IMR-90 (cell line): ENCODE results near the gene MYH1. TPM values are rescaled to one million over a fixed set of nuclear protein-coding genes. Genes with fewer than 3 reads are reported as not detected.

Experiments used
- ATAC-seq: fragments of 200-7000 bp; cut with Tn5 transposase; 2 replicates; pipeline ENCODE4 v1.9.1; 2020; ENCODE audit warnings: low read depth, mild to moderate bottlenecking, moderate library complexity
- BruUV-seq: library from RNA; stranded (reverse); fragments of 400-500 nt; replicated peaks from 2 replicates; lab custom pipeline; 2021; lab: Mats Ljungman, UMichigan
- CTCF ChIA-PET: fragments of 300-600 bp; formaldehyde crosslinking; extraction: SDS; loops from one replicate; lab custom pipeline; 2021; ENCODE audit warnings: antibody characterized with exemption; lab: Yijun Ruan, JAX
- POLR2A ChIA-PET: fragments of 300-600 bp; sonication (Branson Sonifier 250); formaldehyde crosslinking; loops from one replicate; lab custom pipeline; 2022; ENCODE audit warnings: antibody characterized with exemption; ENCODE audit not compliant: unreplicated experiment; lab: Charles Lee
- DNase-seq: peaks from one replicate; pipeline ENCODE4 v3.0.0; 2013
- H2AFZ ChIP-seq: replicated peaks from 2 replicates; pipeline ENCODE3; 2013; ENCODE audit warnings: low read length, mild to moderate bottlenecking; ENCODE audit not compliant: poor library complexity
- H2AK5ac ChIP-seq: 2 replicates; pipeline ENCODE4 v1.6.1; 2013; ENCODE audit warnings: low read depth, low read length, inconsistent platforms
- H2AK9ac ChIP-seq: replicated peaks from 2 replicates; pipeline ENCODE3; 2013; ENCODE audit warnings: mild to moderate bottlenecking, low read depth, low read length, moderate library complexity; ENCODE audit not compliant: poor library complexity
- H2BK120ac ChIP-seq: 2 replicates; pipeline ENCODE4 v1.6.1; 2013; ENCODE audit warnings: low read depth, low read length, inconsistent platforms
- H2BK15ac ChIP-seq: 3 replicates; pipeline ENCODE4 v1.6.1; 2013; ENCODE audit warnings: low read depth, low read length, inconsistent platforms
- H2BK20ac ChIP-seq: 2 replicates; pipeline ENCODE4 v1.6.1; 2013; ENCODE audit warnings: low read depth, mild to moderate bottlenecking, inconsistent platforms, low read length, moderate library complexity
- H2BK5ac ChIP-seq: 2 replicates; pipeline ENCODE4 v1.6.1; 2013; ENCODE audit warnings: mild to moderate bottlenecking, low read depth, low read length, inconsistent platforms; ENCODE audit not compliant: poor library complexity, severe bottlenecking
- H3K14ac ChIP-seq: replicated peaks from 2 replicates; pipeline ENCODE4 v1.6.1; 2013; ENCODE audit warnings: low read depth, low read length, inconsistent platforms
- H3K18ac ChIP-seq: 2 replicates; pipeline ENCODE4 v1.6.1; 2013; ENCODE audit warnings: low read depth, low read length, control low read depth
- H3K23ac ChIP-seq: 2 replicates; pipeline ENCODE4 v1.6.1; 2013; ENCODE audit warnings: low read depth, low read length, inconsistent platforms
- H3K27ac ChIP-seq: 2 replicates; pipeline ENCODE4 v1.5.1; 2013; ENCODE audit warnings: mild to moderate bottlenecking, control low read depth, low read length; ENCODE audit not compliant: insufficient read depth
- H3K27me3 ChIP-seq: 2 replicates; pipeline ENCODE4 v1.6.1; 2013; ENCODE audit warnings: low read length; ENCODE audit not compliant: control insufficient read depth, insufficient read depth
- H3K36me3 ChIP-seq: 2 replicates; pipeline ENCODE4 v1.6.1; 2013; ENCODE audit warnings: low read length, mixed read lengths; ENCODE audit not compliant: control insufficient read depth, insufficient read depth
- H3K4ac ChIP-seq: 2 replicates; pipeline ENCODE4 v1.6.1; 2013; ENCODE audit warnings: low read depth, low read length, inconsistent platforms
- H3K4me1 ChIP-seq: 2 replicates; pipeline ENCODE4 v1.6.1; 2013; ENCODE audit warnings: low read length, mixed read lengths; ENCODE audit not compliant: control insufficient read depth, insufficient read depth
- H3K4me2 ChIP-seq: 2 replicates; pipeline ENCODE4 v1.6.1; 2013; ENCODE audit warnings: low read depth, mild to moderate bottlenecking, control low read depth, low read length, moderate library complexity
- H3K4me3 ChIP-seq: 2 replicates; pipeline ENCODE4 v1.5.1; 2013; ENCODE audit warnings: low read depth, mild to moderate bottlenecking, control low read depth, low read length, moderate library complexity; ENCODE audit not compliant: insufficient read depth
- H3K56ac ChIP-seq: 2 replicates; pipeline ENCODE4 v1.6.1; 2013; ENCODE audit warnings: low read length, inconsistent platforms; ENCODE audit not compliant: insufficient read depth; ENCODE audit errors: extremely low read depth
- H3K79me1 ChIP-seq, 2 experiments: 2 replicates each; pipeline ENCODE4 v1.6.1; 2013; ENCODE audit warnings: low read length in 2 of 2, inconsistent platforms in 1 of 2, low read depth in 1 of 2
- H3K9ac ChIP-seq: 2 replicates; pipeline ENCODE4 v1.6.1; 2013; ENCODE audit warnings: low read depth, low read length, control low read depth
- H3K9me1 ChIP-seq: 2 replicates; pipeline ENCODE4 v1.6.1; 2013; ENCODE audit warnings: low read length, inconsistent platforms; ENCODE audit not compliant: insufficient read depth
- H3K9me3 ChIP-seq: 2 replicates; pipeline ENCODE4 v1.6.1; 2013; ENCODE audit warnings: low read length; ENCODE audit not compliant: control insufficient read depth, insufficient read depth
- H4K20me1 ChIP-seq: 2 replicates; pipeline ENCODE4 v1.6.1; 2013; ENCODE audit warnings: low read length, inconsistent platforms; ENCODE audit not compliant: insufficient read depth
- H4K5ac ChIP-seq: 2 replicates; pipeline ENCODE4 v1.6.1; 2013; ENCODE audit warnings: mild to moderate bottlenecking, low read depth, low read length, control low read depth
- H4K8ac ChIP-seq, 2 experiments: 2 replicates each; pipeline ENCODE4 v1.6.1; 2013; ENCODE audit warnings: low read depth in 2 of 2, low read length in 2 of 2, control low read depth in 1 of 2, inconsistent platforms in 1 of 2
- H4K91ac ChIP-seq: 2 replicates; pipeline ENCODE4 v1.6.1; 2013; ENCODE audit warnings: low read depth, low read length, inconsistent platforms; ENCODE audit not compliant: insufficient read depth
- BHLHE40 ChIP-seq: fragments of 150-350 bp; IDR thresholded peaks from 2 replicates; pipeline ENCODE4 v1.6.1; 2016; ENCODE audit warnings: mild to moderate bottlenecking, low read depth, low read length
- CEBPB ChIP-seq: IDR thresholded peaks from 2 replicates; pipeline ENCODE4 v1.6.1; 2012; ENCODE audit warnings: low read depth, low read length, improper control_type of control experiment
- CHD1 ChIP-seq: IDR thresholded peaks from 2 replicates; pipeline ENCODE4 v1.6.1; 2012; ENCODE audit warnings: low read depth, low read length, improper control_type of control experiment
- CTCF ChIP-seq: conservative IDR thresholded peaks from 2 replicates; pipeline ENCODE4 v1.5.1; 2012; ENCODE audit warnings: mild to moderate bottlenecking, low read depth, low read length, improper control_type of control experiment
- FOS ChIP-seq: fragments of 150-350 bp; IDR thresholded peaks from 2 replicates; pipeline ENCODE4 v1.6.1; 2016; ENCODE audit warnings: low read depth, low read length
- MAFK ChIP-seq: IDR thresholded peaks from 2 replicates; pipeline ENCODE4 v1.6.1; 2012; ENCODE audit warnings: low read depth, low read length, improper control_type of control experiment
- MAZ ChIP-seq: IDR thresholded peaks from 2 replicates; pipeline ENCODE4 v1.6.1; 2012; ENCODE audit warnings: low read depth, mild to moderate bottlenecking, low read length, improper control_type of control experiment, moderate library complexity, borderline replicate concordance
- MXI1 ChIP-seq: IDR thresholded peaks from 2 replicates; pipeline ENCODE4 v1.6.1; 2012; ENCODE audit warnings: low read depth, mild to moderate bottlenecking, low read length, moderate library complexity, borderline replicate concordance
- NFE2L2 ChIP-seq: fragments of 150-350 bp; IDR thresholded peaks from 2 replicates; pipeline ENCODE4 v1.6.1; 2016; ENCODE audit warnings: low read depth, mild to moderate bottlenecking, low read length
- POLR2A ChIP-seq: IDR thresholded peaks from 2 replicates; pipeline ENCODE4 v1.6.1; 2012; ENCODE audit warnings: mild to moderate bottlenecking, low read depth, low read length
- RAD21 ChIP-seq: IDR thresholded peaks from 2 replicates; pipeline ENCODE4 v1.6.1; 2012; ENCODE audit warnings: low read length, improper control_type of control experiment
- RCOR1 ChIP-seq: IDR thresholded peaks from 2 replicates; pipeline ENCODE4 v1.6.1; 2012; ENCODE audit warnings: mild to moderate bottlenecking, low read length, improper control_type of control experiment; ENCODE audit not compliant: insufficient replicate concordance
- RFX5 ChIP-seq: IDR thresholded peaks from 2 replicates; pipeline ENCODE4 v1.8.0; 2012; ENCODE audit warnings: low read depth, mild to moderate bottlenecking, low read length, moderate library complexity
- SMC3 ChIP-seq: fragments of 150-350 bp; IDR thresholded peaks from 2 replicates; pipeline ENCODE4 v1.6.1; 2016; ENCODE audit warnings: low read depth, mild to moderate bottlenecking, antibody characterized with exemption, low read length, moderate library complexity
- USF2 ChIP-seq: fragments of 150-350 bp; IDR thresholded peaks from 2 replicates; pipeline ENCODE4 v1.6.1; 2017; ENCODE audit warnings: mild to moderate bottlenecking, antibody characterized with exemption, low read length, low read depth
- WGBS, 2 experiments: methylation state at CpG; one replicate each; pipeline versions ENCODE4 v1.1.5 to v1.1.7; 2013; ENCODE audit warnings: missing lambda C conversion rate in 2 of 2; ENCODE audit not compliant: insufficient read length in 1 of 2; ENCODE audit errors: extremely low coverage in 2 of 2; 5-methylcytosine and 5-hydroxymethylcytosine counted together
- dilution Hi-C: fragments of 300-500 bp; cut with HindIII; formaldehyde crosslinking; loops from one replicate; pipeline ENCODE4 v1.14.3; 2018; ENCODE audit warnings: low sequenced_read_pairs; ENCODE audit not compliant: unreplicated experiment
- in situ Hi-C: fragments of 300-500 bp; cut with MboI; formaldehyde crosslinking; loops from 3 replicates; pipeline ENCODE4 v1.14.3; 2019; ENCODE audit warnings: low sequenced_read_pairs, inconsistent platforms, mixed read lengths
- intact Hi-C: fragments of 100-400 bp; cut with micrococcal nuclease; formaldehyde crosslinking; loops from 2 replicates; pipeline ENCODE4 v1.10.0; 2022
- polyA plus RNA-seq, 3 experiments: library from polyadenylated mRNA; depleted of rRNA; stranded (reverse); fragments of >200 nt; gene quantifications; 2 replicates each; pipeline ENCODE4 v1.2.3, GENCODE V29; 2012; ENCODE audit warnings: low replicate concordance in 1 of 3
- total RNA-seq: library from RNA; depleted of rRNA; stranded (reverse); fragments of >200 nt; gene quantifications from 2 replicates; pipeline ENCODE4 v1.2.3, GENCODE V29; 2012
- TF ChIP-seq, protein P1 (sequence below): fragments of 150-350 bp; IDR thresholded peaks from 2 replicates; pipeline ENCODE4 v1.6.1; 2016; ENCODE audit warnings: low read depth, mild to moderate bottlenecking, low read length, moderate library complexity, borderline replicate concordance

MYH1 gene
- total and polyA plus RNA-seq, 2 of the 4 experiments (the other 2 are of a cell fraction): not detected

- H3K4me2 ChIP-seq: no peak within 1 kb of the TSS
- no peaks in the 10 kb centered on the region for H3K79me1 ChIP-seq
- no peak within 1 kb of the TSS for H3K23ac ChIP-seq
- H2BK20ac ChIP-seq: no peak within 1 kb of the TSS
- no peak within 1 kb of the TSS for H2BK120ac ChIP-seq
- H2AK5ac ChIP-seq: no peak within 1 kb of the TSS
- H2AK9ac ChIP-seq: no peak within 1 kb of the TSS
- H2AFZ ChIP-seq: no peak within 1 kb of the TSS
- no peaks in the 10 kb centered on the region for H4K20me1 ChIP-seq
- H3K36me3 ChIP-seq: no peaks in the 10 kb centered on the region
- no peak within 1 kb of the TSS for H2BK5ac ChIP-seq
- H4K8ac ChIP-seq: no peak within 1 kb of the TSS
- H3K14ac ChIP-seq: no peak within 1 kb of the TSS
- intact Hi-C loops (no loop called here), dilution Hi-C loops (no loop called here), in situ Hi-C loops (no loop called here)
- DNase-seq (no peak), ATAC-seq (no peak)
- H3K4ac ChIP-seq: no peak within 1 kb of the TSS
- H2BK15ac ChIP-seq: no peak within 1 kb of the TSS
- CTCF ChIA-PET: no interaction called here
- no TSS peak for BruUV-seq
- POLR2A ChIA-PET: no interaction called here
- H3K18ac ChIP-seq: no peak within 1 kb of the TSS
- no CpG with 5 or more reads among the region's 9 CpGs for WGBS, 2 experiments
- no peak within 1 kb of the TSS for H4K91ac ChIP-seq
- H3K27me3 ChIP-seq: no peaks in the 10 kb centered on the region
- H4K5ac ChIP-seq: no peak within 1 kb of the TSS
- no peak within 1 kb of the TSS for H3K4me3 ChIP-seq
- no peak within 1 kb of the TSS for H3K27ac ChIP-seq
- no peak within 1 kb of the TSS for H3K56ac ChIP-seq
- H3K9me1 ChIP-seq: no peaks in the 10 kb centered on the region
- peaks cover 2% of the 10 kb centered on the region; the same call in 1 of the 2 replicates for H3K9me3 ChIP-seq
- no peak within 1 kb of the TSS for H3K9ac ChIP-seq
- TF ChIP-seq MAFK (no peak), BHLHE40 (no peak), NFE2L2 (no peak), CEBPB (no peak), MXI1 (no peak), CHD1 (no peak), MAZ (no peak), RCOR1 (no peak), USF2 (no peak), SMC3 (no peak), RFX5 (no peak), RAD21 (no peak), CTCF (no peak), POLR2A (no peak), FOS (no peak)
- TF ChIP-seq, protein P1, sequence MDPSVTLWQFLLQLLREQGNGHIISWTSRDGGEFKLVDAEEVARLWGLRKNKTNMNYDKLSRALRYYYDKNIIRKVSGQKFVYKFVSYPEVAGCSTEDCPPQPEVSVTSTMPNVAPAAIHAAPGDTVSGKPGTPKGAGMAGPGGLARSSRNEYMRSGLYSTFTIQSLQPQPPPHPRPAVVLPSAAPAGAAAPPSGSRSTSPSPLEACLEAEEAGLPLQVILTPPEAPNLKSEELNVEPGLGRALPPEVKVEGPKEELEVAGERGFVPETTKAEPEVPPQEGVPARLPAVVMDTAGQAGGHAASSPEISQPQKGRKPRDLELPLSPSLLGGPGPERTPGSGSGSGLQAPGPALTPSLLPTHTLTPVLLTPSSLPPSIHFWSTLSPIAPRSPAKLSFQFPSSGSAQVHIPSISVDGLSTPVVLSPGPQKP: no peak
- H3K4me1 ChIP-seq: no peaks in the 10 kb centered on the region
Observed at GRCh38 chr17:10549096-10549842, 30.9 kb upstream of the MYH1 start, which contains the start of gene MYH2. TSS of gene MYH2 (minus strand) at chr17:10549658. CDS start at chr17:10547920, 1,738 bp downstream.
